Measurements from ENCODE around the gene MET. TPM values are rescaled to one million over a fixed set of nuclear protein-coding genes. Genes with fewer than 3 reads are reported as not detected.

Gene MET
- total and polyA plus RNA-seq, 2 of the 8 experiments (the other 6 are each of a cell fraction or from before 2014, with no cell fraction given): 3.5 to 12.9 TPM

GRCh38 chr7:116698396-116698795, 26.4 kb downstream of the MET start:
- TF ChIP-seq KDM4A (IDR thresholded peaks at IDR 0.05; ENCODE audit: low read depth, low read length, severe bottlenecking) (no peak), RNF2 (IDR thresholded peaks at IDR 0.05; ENCODE audit: borderline replicate concordance, low read depth, low read length, missing control alignments, poor library complexity, severe bottlenecking) (no peak), POLR2AphosphoS5 (IDR thresholded peaks at IDR 0.05; ENCODE audit: low read depth, low read length) (no peak), SAP30 (IDR thresholded peaks at IDR 0.05; ENCODE audit: insufficient read depth, insufficient replicate concordance, low read length) (no peak), EZH2 (IDR thresholded peaks at IDR 0.05; ENCODE audit: low read depth, low read length, severe bottlenecking) (no peak), POU5F1 (IDR thresholded peaks at IDR 0.05; ENCODE audit: low read depth, low read length) (no peak), GTF2F1 (IDR thresholded peaks at IDR 0.05; ENCODE audit: borderline replicate concordance, low read depth, low read length) (no peak), HDAC2 (IDR thresholded peaks at IDR 0.05; ENCODE audit: borderline replicate concordance in 1 of 2, low read depth in 2 of 2, low read length in 2 of 2) (no peak), RBBP5 (IDR thresholded peaks at IDR 0.05; ENCODE audit: borderline replicate concordance, low read depth, low read length) (no peak)
- Histone ChIP-seq H3K4ac (replicated peaks; ENCODE audit: insufficient read length, low read depth, low read length) (no peak overlapping the region), H2BK20ac (ENCODE audit: low read length) (no peak overlapping the region), H2AK5ac (ENCODE audit: low read depth, low read length) (no peak overlapping the region), H3K9me3 (ENCODE audit: insufficient read depth in 2 of 2, low read depth in 1 of 2, low read length in 1 of 2) (no peaks in the 10 kb centered on the region), H2BK15ac (ENCODE audit: low read length) (no peak overlapping the region), H2BK12ac (ENCODE audit: low read depth, low read length) (no peak overlapping the region), H3K23me2 (ENCODE audit: low read depth, low read length) (no peaks in the 10 kb centered on the region), H3K4me1 (replicated peaks in 1 of 4; ENCODE audit: control insufficient read depth in 3 of 4, insufficient read depth in 4 of 4, low read length in 3 of 4) (peaks cover 0 to 5% (median 0%) of the 10 kb centered on the region in 4 experiments; a peak in 3 of 7 replicates), H3K18ac (ENCODE audit: extremely low read depth, low read length) (no peak overlapping the region), H3K27ac (ENCODE audit: low read depth, low read length) (no peak overlapping the region), H2BK120ac (replicated peaks; ENCODE audit: low read depth, low read length) (no peak overlapping the region), H3K27me3 (replicated peaks in 1 of 4; ENCODE audit: control insufficient read depth in 3 of 4, extremely low read depth in 1 of 4, insufficient read depth in 3 of 4, low read length in 3 of 4) (no peaks in the 10 kb centered on the region), H3K23ac (ENCODE audit: insufficient read length) (no peak overlapping the region), H3K14ac (ENCODE audit: insufficient read length) (no peak overlapping the region), H4K20me1 (replicated peaks in 1 of 2; ENCODE audit: control insufficient read depth in 1 of 2, insufficient read depth in 2 of 2, low read length in 2 of 2) (no peaks in the 10 kb centered on the region), H3K36me3 (ENCODE audit: control insufficient read depth in 2 of 4, insufficient read depth in 4 of 4, low read length in 3 of 4) (no peaks in the 10 kb centered on the region), H4K8ac (ENCODE audit: extremely low read depth, insufficient read depth, low read length) (no peak overlapping the region), H3K56ac (replicated peaks; ENCODE audit: insufficient read length, low read depth, low read length) (no peak overlapping the region), H4K5ac (ENCODE audit: insufficient read length, low read depth, low read length) (no peak overlapping the region), H3K4me2 (ENCODE audit: insufficient read depth in 1 of 2, low read depth in 2 of 2, low read length in 2 of 2) (no peak overlapping the region), H3K79me1 (ENCODE audit: low read depth, low read length) (no peaks in the 10 kb centered on the region), H3K9ac (replicated peaks in 1 of 4; ENCODE audit: extremely low read depth in 1 of 4, low read depth in 3 of 4, low read length in 3 of 4) (no peak overlapping the region), H4K91ac (replicated peaks; ENCODE audit: insufficient read length, low read length) (no peak overlapping the region), H3K79me2 (ENCODE audit: control insufficient read depth in 1 of 2, insufficient read depth in 2 of 2, low read length in 2 of 2) (no peaks in the 10 kb centered on the region), H2AFZ (ENCODE audit: low read length) (no peak overlapping the region), H2BK5ac (ENCODE audit: low read depth, low read length) (no peak overlapping the region), H3K4me3 (ENCODE audit: extremely low read depth in 1 of 4, insufficient read depth in 2 of 4, low read depth in 3 of 4, low read length in 4 of 4) (no peak overlapping the region)
- no peak for DNase-seq (ENCODE audit: low read depth in 1 of 2, low spot score in 2 of 2)
- WGBS, 2 experiments (ENCODE audit: extremely low coverage in 1 of 2, insufficient coverage in 1 of 2, insufficient read length in 1 of 2, insufficient replicate concordance in 2 of 2, low coverage in 1 of 2, low lambda C conversion rate in 2 of 2, missing lambda C conversion rate in 1 of 2): 82% methylated on average over 2 of the region's 2 CpGs; no CpG with 5 or more reads in 1 of the 2 experiments
- FAIRE-seq: no peak
- ChIA-PET POLR2A (ENCODE audit: partially characterized antibody) (no interaction called here), CTCF (ENCODE audit: partially characterized antibody) (interaction anchor here (1.5 kb wide), 1 partner anchor 50 kb away, joined by 3 read pairs; no protein-coding TSS in a partner anchor)
